GM12891 (cell line): ENCODE measurements around the gene SLC38A2. TPM values are rescaled to one million over a fixed set of nuclear protein-coding genes. Genes with fewer than 3 reads are reported as not detected.
A peak's percentile ranks its signal among the peaks of the same experiment; 100 is the strongest.

Experiments
- DNase-seq: peaks from one replicate; pipeline ENCODE4 v3.0.0; 2011; ENCODE audit warnings: low spot score; ENCODE audit not compliant: insufficient read length
- FAIRE-seq: peaks from 2 replicates; lab custom pipeline; 2011; peaks lifted over from hg19 to GRCh38; lab: Jason Lieb, UNC
- PAX5 ChIP-seq: IDR thresholded peaks from 2 replicates; pipeline ENCODE4 v1.6.1; 2011; ENCODE audit warnings: low read length, moderate library complexity, mild to moderate bottlenecking; ENCODE audit not compliant: insufficient read depth, severe bottlenecking
- POLR2A ChIP-seq: IDR thresholded peaks from 2 replicates; pipeline ENCODE4 v1.6.1; 2011; ENCODE audit warnings: low read depth, low read length, control low read depth
- POLR2AphosphoS5 ChIP-seq: IDR thresholded peaks from 2 replicates; pipeline ENCODE4 v1.6.1; 2011; ENCODE audit warnings: low read depth, low read length, control low read depth
- POU2F2 ChIP-seq: IDR thresholded peaks from 2 replicates; pipeline ENCODE4 v1.6.1; 2011; ENCODE audit warnings: low read depth, mild to moderate bottlenecking, control low read depth, low read length, moderate library complexity
- SPI1 ChIP-seq: IDR thresholded peaks from 2 replicates; pipeline ENCODE4 v1.6.1; 2011; ENCODE audit warnings: low read depth, low read length, control low read depth
- TAF1 ChIP-seq: IDR thresholded peaks from 2 replicates; pipeline ENCODE4 v1.6.1; 2011; ENCODE audit warnings: low read depth, low read length, control low read depth
- polyA plus RNA-seq: library from polyadenylated mRNA; unstranded; fragments of >200 nt; gene quantifications from one replicate; pipeline ENCODE4 v1.2.1, GENCODE V29; 2012; ENCODE audit warnings: low read depth, missing spikeins, inconsistent platforms; ENCODE audit not compliant: missing spikeins

SLC38A2 gene
- polyA plus RNA-seq: 31.8 TPM

GRCh38 chr12:46372544-46373300 lies at the start of gene SLC38A2:
TSS of gene SLC38A2 (minus strand) at chr12:46372773. CDS start at chr12:46371293, 1,480 bp downstream.
- TF ChIP-seq POLR2A: peak; percentile 99
- no peak for TF ChIP-seq SPI1
- peak; percentile 26 for TF ChIP-seq PAX5
- peak; percentile 93 for TF ChIP-seq POU2F2
- peak; percentile 99 for TF ChIP-seq POLR2AphosphoS5
- peak; percentile 95 for TF ChIP-seq TAF1
- DNase-seq: peak; percentile 88
- FAIRE-seq: peak; percentile 83

- TF ChIP-seq TAF1: no peak
- no peak for TF ChIP-seq PAX5
- TF ChIP-seq SPI1: no peak
- no peak for TF ChIP-seq POU2F2
- TF ChIP-seq POLR2A: no peak
- no peak for TF ChIP-seq POLR2AphosphoS5
- no peak for DNase-seq
- no peak for FAIRE-seq
Measured at GRCh38 chr12:46419675-46420074, 47.1 kb upstream of the SLC38A2 start.

DNA sequence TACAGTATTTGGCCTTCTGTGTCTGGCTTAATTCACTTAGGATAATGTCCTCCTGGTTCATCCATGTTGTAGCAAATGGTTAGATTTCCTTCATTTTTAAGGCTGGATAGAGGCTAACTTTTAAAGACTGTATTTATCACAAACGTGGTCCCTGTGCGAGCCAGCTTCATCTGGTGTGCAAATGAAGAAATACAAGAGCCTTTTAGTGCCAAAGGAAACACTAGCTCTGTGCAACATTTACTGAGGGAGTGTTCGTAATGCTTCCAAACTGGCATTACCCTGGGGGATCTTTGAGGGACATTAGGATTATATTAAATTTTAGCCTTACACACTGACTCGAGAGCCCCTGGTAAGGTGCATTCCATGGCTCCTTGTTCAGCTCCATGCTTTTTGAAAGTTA lies 43.0 kb upstream of the SLC38A2 start:
- TF ChIP-seq POU2F2: no peak
- no peak for TF ChIP-seq POLR2A
- no peak for TF ChIP-seq SPI1
- TF ChIP-seq PAX5: no peak
- no peak for TF ChIP-seq POLR2AphosphoS5
- no peak for TF ChIP-seq TAF1
- DNase-seq (no peak), FAIRE-seq (no peak)

DNA sequence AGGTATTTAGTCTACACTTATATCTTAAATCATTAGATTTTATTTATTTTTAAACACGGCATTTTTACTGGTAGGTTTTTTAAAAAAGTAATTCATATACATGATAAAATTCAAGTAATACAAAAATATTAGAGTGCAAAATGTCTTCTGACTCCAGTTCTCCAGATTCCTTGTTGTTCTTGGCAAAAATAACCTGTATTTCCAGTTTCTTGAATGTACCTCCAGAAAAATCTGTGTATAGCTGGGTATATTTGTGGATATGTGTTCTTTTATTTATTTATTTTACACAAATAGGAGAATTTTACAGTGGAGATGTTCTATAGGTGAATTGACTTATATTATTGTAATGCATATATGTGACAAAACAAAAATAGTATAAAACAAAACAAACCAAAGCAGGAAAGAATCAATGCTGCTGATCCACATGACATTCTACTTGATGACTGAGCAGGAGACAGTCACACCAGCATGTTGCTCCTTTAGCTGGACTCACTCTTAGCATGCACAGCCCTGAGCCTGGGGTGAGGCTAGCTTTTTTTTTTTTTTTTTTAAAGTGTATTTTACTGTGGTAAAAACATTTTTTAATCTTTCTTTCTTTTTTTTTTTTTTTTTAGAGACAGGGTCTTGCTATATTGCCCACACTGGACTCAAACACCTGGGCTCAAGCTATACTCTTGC lies 42.2 kb upstream of the SLC38A2 start:
- TF ChIP-seq TAF1: no peak
- no peak for TF ChIP-seq POU2F2
- no peak for TF ChIP-seq POLR2A
- no peak for TF ChIP-seq SPI1
- TF ChIP-seq PAX5: no peak
- no peak for TF ChIP-seq POLR2AphosphoS5
- FAIRE-seq (no peak), DNase-seq (no peak)

- DNase-seq (no peak), FAIRE-seq (no peak)
- no peak for TF ChIP-seq POLR2A
- TF ChIP-seq POLR2AphosphoS5: no peak
- no peak for TF ChIP-seq TAF1
- no peak for TF ChIP-seq SPI1
- no peak for TF ChIP-seq PAX5
- no peak for TF ChIP-seq POU2F2
Measured at GRCh38 chr12:46413368-46413767, 40.8 kb upstream of the SLC38A2 start.

- FAIRE-seq (no peak), DNase-seq (no peak)
- TF ChIP-seq POLR2A (no peak), POLR2AphosphoS5 (no peak), SPI1 (no peak), PAX5 (no peak), POU2F2 (no peak), TAF1 (no peak)
Measured at GRCh38 chr12:46412857-46413256, 40.3 kb upstream of the SLC38A2 start.

GRCh38 chr12:46410495-46410894 lies 37.9 kb upstream of the SLC38A2 start:
- TF ChIP-seq SPI1 (no peak), PAX5 (no peak), POLR2AphosphoS5 (no peak), POLR2A (no peak), TAF1 (no peak), POU2F2 (no peak)
- no peak for FAIRE-seq
- DNase-seq: no peak

DNA sequence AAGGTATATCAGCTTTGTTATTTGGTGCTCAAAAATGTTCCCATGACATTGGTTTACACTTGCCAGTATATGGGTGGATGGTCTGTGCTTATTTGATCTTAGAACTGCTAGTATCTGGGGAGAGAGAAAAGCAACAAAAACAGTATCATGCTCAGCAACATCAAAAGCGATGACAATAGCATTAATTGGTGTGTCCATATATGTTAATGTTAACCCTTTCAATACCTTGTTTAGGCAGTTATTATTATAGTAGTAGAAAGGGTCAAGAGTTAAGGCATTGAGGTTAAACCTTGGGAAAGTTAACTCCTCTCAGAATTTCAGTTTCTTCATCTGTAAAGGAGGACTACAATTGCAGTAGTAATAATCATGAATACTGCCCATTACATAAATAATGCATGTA lies 37.4 kb upstream of the SLC38A2 start:
- FAIRE-seq: no peak
- no peak for DNase-seq
- TF ChIP-seq SPI1 (no peak), POLR2A (no peak), POU2F2 (no peak), TAF1 (no peak), PAX5 (no peak), POLR2AphosphoS5 (no peak)

DNA sequence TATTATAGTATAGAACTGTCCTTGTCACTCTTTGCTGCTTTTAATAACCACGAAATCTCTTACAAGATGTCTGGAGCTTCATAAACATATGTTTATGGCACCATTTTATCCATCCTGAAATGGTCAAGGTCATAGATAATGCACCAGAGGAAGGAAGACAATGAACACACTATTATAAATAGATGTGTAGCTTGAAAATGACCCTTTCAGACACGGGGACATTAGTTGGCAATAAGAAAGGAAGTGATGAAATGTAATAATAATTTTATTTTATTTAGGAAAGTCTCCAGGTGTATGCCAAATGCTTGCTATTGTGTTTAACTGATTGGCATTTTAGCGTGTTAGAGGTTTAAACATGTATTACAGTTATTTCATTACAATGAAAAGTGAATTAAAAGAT lies 36.8 kb upstream of the SLC38A2 start:
- FAIRE-seq: no peak
- no peak for TF ChIP-seq POU2F2
- no peak for TF ChIP-seq POLR2AphosphoS5
- TF ChIP-seq SPI1: no peak
- no peak for TF ChIP-seq PAX5
- TF ChIP-seq TAF1: no peak
- TF ChIP-seq POLR2A: no peak

GRCh38 chr12:46408441-46408840 lies 35.9 kb upstream of the SLC38A2 start:
- DNase-seq: no peak
- no peak for TF ChIP-seq SPI1
- TF ChIP-seq TAF1: no peak
- no peak for TF ChIP-seq POU2F2
- TF ChIP-seq POLR2AphosphoS5: no peak
- TF ChIP-seq POLR2A: no peak
- TF ChIP-seq PAX5: no peak

More for the DNA sequence above, 36.8 kb upstream of the SLC38A2 start:
- DNase-seq: no peak

More at GRCh38 chr12:46408441-46408840, 35.9 kb upstream of the SLC38A2 start:
- no peak for FAIRE-seq
